SK-N-SH (cell line): ENCODE results near the gene ADCY9.

Experiments
- EP300 ChIP-seq, 2 experiments: IDR thresholded peaks; 2 replicates each; pipeline versions ENCODE4 v1.4.0 to v1.6.1; 2012; ENCODE audit warnings: borderline replicate concordance in 1 of 2, low read depth in 1 of 2, low read length in 1 of 2
- EZH2phosphoT487 ChIP-seq: fragments of 200-600 bp; sonication (generic); IDR thresholded peaks from 2 replicates; pipeline ENCODE4 v1.6.1; 2017; ENCODE audit warnings: low read depth, mixed run types, mild to moderate bottlenecking, antibody characterized with exemption, moderate library complexity, borderline replicate concordance
- RAD21 ChIP-seq: IDR thresholded peaks from 2 replicates; pipeline ENCODE4 v1.6.1; 2012; ENCODE audit warnings: mild to moderate bottlenecking, low read length
- REST ChIP-seq: IDR thresholded peaks from 2 replicates; pipeline ENCODE4 v1.6.1; 2012; ENCODE audit warnings: mild to moderate bottlenecking, low read depth, low read length, moderate library complexity
- YY1 ChIP-seq: IDR thresholded peaks from 2 replicates; pipeline ENCODE4 v1.4.0; 2012; ENCODE audit warnings: low read depth, mild to moderate bottlenecking
- TF ChIP-seq, protein P1 (sequence below): fragments of 200-600 bp; sonication (generic); IDR thresholded peaks from 2 replicates; pipeline ENCODE4 v1.6.1; 2017; ENCODE audit warnings: antibody characterized with exemption, mild to moderate bottlenecking, moderate library complexity

DNA sequence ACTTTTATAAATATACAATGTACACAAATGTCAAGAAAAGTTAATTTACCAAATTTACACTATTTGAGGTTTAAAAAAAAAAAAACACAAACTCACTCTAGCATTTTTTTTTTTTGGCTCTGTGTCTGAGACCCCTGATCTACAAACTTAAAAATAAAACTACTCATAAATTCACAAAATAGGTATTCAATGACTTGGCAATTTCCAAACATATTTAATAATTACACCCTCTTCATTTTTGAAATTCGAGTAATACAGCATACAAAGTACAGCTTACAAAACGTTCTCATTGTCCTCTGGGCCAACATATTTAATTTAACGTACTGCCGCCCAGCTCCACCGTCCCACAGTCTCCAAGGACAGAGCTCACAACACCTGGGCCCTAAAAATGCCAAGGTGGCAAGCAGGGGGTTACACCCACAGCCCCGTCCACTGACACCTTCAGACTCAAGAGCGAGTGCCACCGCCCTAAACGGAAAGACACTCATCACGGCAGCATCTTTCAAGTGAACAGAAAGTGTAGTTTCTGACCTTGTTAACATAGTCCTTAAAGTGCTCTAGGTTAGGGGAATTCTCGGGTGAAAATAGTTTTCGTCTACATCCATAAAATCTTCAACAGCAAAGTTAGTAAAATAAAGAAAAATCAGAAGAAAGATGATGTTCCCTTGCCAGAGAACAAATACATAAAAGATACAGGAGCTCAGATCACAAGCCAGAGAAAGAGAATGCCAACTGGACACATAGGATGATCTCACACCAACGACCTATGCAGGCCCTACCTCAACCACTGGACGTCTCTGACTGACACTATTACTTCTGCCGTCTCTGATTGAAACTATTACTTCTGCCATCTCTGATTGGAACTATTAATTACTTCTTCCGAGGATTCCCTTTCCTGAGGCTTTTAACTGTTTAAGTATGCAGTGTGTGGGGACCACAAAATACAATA is 4.2 kb downstream of the ADCY9 start:
- TF ChIP-seq YY1 (no peak), REST (no peak), RAD21 (no peak), EP300 (IDR thresholded peaks at IDR 0.05; ENCODE audit: borderline replicate concordance in 1 of 2, low read depth in 1 of 2, low read length in 1 of 2) (no peak), EZH2phosphoT487 (no peak)
- TF ChIP-seq, protein P1, sequence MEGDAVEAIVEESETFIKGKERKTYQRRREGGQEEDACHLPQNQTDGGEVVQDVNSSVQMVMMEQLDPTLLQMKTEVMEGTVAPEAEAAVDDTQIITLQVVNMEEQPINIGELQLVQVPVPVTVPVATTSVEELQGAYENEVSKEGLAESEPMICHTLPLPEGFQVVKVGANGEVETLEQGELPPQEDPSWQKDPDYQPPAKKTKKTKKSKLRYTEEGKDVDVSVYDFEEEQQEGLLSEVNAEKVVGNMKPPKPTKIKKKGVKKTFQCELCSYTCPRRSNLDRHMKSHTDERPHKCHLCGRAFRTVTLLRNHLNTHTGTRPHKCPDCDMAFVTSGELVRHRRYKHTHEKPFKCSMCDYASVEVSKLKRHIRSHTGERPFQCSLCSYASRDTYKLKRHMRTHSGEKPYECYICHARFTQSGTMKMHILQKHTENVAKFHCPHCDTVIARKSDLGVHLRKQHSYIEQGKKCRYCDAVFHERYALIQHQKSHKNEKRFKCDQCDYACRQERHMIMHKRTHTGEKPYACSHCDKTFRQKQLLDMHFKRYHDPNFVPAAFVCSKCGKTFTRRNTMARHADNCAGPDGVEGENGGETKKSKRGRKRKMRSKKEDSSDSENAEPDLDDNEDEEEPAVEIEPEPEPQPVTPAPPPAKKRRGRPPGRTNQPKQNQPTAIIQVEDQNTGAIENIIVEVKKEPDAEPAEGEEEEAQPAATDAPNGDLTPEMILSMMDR, result no peak
